ENCODE results near the gene NANP. TPM values are rescaled to one million over a fixed set of nuclear protein-coding genes. Genes with fewer than 3 reads are reported as not detected.
"Not testable (repeated sequence)": the region's sequence is repeated elsewhere in the genome, so short reads cannot be mapped to it uniquely, and the experiment has no call there.

The NANP gene
- total and polyA plus RNA-seq, 9 of the 15 experiments (the other 6 are each of a cell fraction or from before 2014, with no cell fraction given) = 5.4 to 8.4 (median 6.9) TPM

- no peak overlapping the region for H3K27ac ChIP-seq (ENCODE audit: extremely low read depth, low read depth, low read length)
- no peak overlapping the region for H3K9ac ChIP-seq (ENCODE audit: insufficient read depth in 1 of 2, low read depth in 2 of 2, low read length in 2 of 2)
- no peaks in the 10 kb centered on the region; the same call in 1 of the 2 replicates for H4K20me1 ChIP-seq (replicated peaks; ENCODE audit: control insufficient read depth, insufficient read depth, low read length)
- H3K4me2 ChIP-seq (ENCODE audit: insufficient read depth, low read length) = no peak overlapping the region
- no peak overlapping the region for H2AFZ ChIP-seq (ENCODE audit: low read depth, low read length)
- no peak for ATAC-seq
- H3K9me1 ChIP-seq (ENCODE audit: control insufficient read depth, insufficient read depth, low read length) = no peaks in the 10 kb centered on the region
- ChIA-PET CTCF (ENCODE audit: low intra/inter-chr PET ratio) (no interaction called here), POLR2A (no interaction called here)
- TF ChIP-seq TAF15 (IDR thresholded peaks at IDR 0.05; ENCODE audit: low read depth, low read length) (no peak), TSC22D4 (tag; IDR thresholded peaks at IDR 0.05) (no peak)
- BruUV-seq (replicated peaks) = no TSS peak
- intact Hi-C loops (cut with micrococcal nuclease) = no loop called here
- H3K36me3 ChIP-seq (ENCODE audit: control insufficient read depth, insufficient read depth, low read length) = no peaks in the 10 kb centered on the region
- H3K4me1 ChIP-seq (replicated peaks in 1 of 2; ENCODE audit: control insufficient read depth in 2 of 2, insufficient read depth in 2 of 2, low read length in 2 of 2) = peaks cover 2 to 7% of the 10 kb centered on the region in 2 experiments; a peak in 2 of 5 replicates
- no peak for FAIRE-seq
- no peaks in the 10 kb centered on the region for H3K9me3 ChIP-seq (replicated peaks; ENCODE audit: control insufficient read depth, insufficient read depth, low read depth, low read length)
- DNase-seq (ENCODE audit: extremely low read depth in 1 of 4, low spot score in 3 of 4) = no peak
- in situ Hi-C loops (cut with MboI) = no loop called here
- H3K79me2 ChIP-seq (ENCODE audit: control insufficient read depth, insufficient read depth, low read length) = no peaks in the 10 kb centered on the region
- no peaks in the 10 kb centered on the region for H3K27me3 ChIP-seq (ENCODE audit: control insufficient read depth in 2 of 2, insufficient read depth in 2 of 2, low read length in 2 of 2)
- WGBS (ENCODE audit: insufficient coverage, low coverage, missing lambda C conversion rate) = 32% methylated on average over 7 of the region's 7 CpGs
- no peak overlapping the region for H3K4me3 ChIP-seq
Measured at GRCh38 chr20:25605148-25605547, 18.7 kb downstream of the NANP start.

- Histone ChIP-seq H3K4me3 (no peak overlapping the region), H3K4me2 (ENCODE audit: insufficient read depth, low read length) (no peak overlapping the region), H4K20me1 (replicated peaks; ENCODE audit: control insufficient read depth, insufficient read depth, low read length) (no peaks in the 10 kb centered on the region; the same call in 1 of the 2 replicates), H3K9me1 (ENCODE audit: control insufficient read depth, insufficient read depth, low read length) (no peaks in the 10 kb centered on the region), H3K27me3 (ENCODE audit: control insufficient read depth in 2 of 2, insufficient read depth in 2 of 2, low read length in 2 of 2) (no peaks in the 10 kb centered on the region), H3K9me3 (replicated peaks; ENCODE audit: control insufficient read depth, insufficient read depth, low read depth, low read length) (no peaks in the 10 kb centered on the region), H2AFZ (ENCODE audit: low read depth, low read length) (no peak overlapping the region), H3K36me3 (ENCODE audit: control insufficient read depth, insufficient read depth, low read length) (no peaks in the 10 kb centered on the region), H3K79me2 (ENCODE audit: control insufficient read depth, insufficient read depth, low read length) (no peaks in the 10 kb centered on the region), H3K27ac (ENCODE audit: extremely low read depth, low read depth, low read length) (no peak overlapping the region), H3K4me1 (replicated peaks in 1 of 2; ENCODE audit: control insufficient read depth in 2 of 2, insufficient read depth in 2 of 2, low read length in 2 of 2) (peaks cover 2 to 7% of the 10 kb centered on the region in 2 experiments; a peak in 2 of 5 replicates), H3K9ac (ENCODE audit: insufficient read depth in 1 of 2, low read depth in 2 of 2, low read length in 2 of 2) (no peak overlapping the region)
- intact Hi-C loops (cut with micrococcal nuclease) = no loop called here
- BruUV-seq (replicated peaks) = no TSS peak
- in situ Hi-C loops (cut with MboI) = no loop called here
- POLR2A ChIA-PET = no interaction called here
- ATAC-seq (no peak), DNase-seq (ENCODE audit: extremely low read depth in 1 of 4, low spot score in 3 of 4) (no peak), FAIRE-seq (no peak)
- TF ChIP-seq FOXJ2 (tag; IDR thresholded peaks at IDR 0.05) (no peak), RUNX1 (IDR thresholded peaks at IDR 0.05; ENCODE audit: low read depth) (no peak), ATF1 (CRISPR knock-in tag; IDR thresholded peaks at IDR 0.05) (no peak), ATF1 (tag; IDR thresholded peaks at IDR 0.05) (no peak), BCOR (IDR thresholded peaks at IDR 0.05) (no peak), POLR3A (IDR thresholded peaks at IDR 0.05; ENCODE audit: borderline replicate concordance, extremely low read depth, insufficient read depth, insufficient read length) (no peak)
- 47% methylated on average over 6 of the region's 9 CpGs for WGBS (ENCODE audit: insufficient coverage, low coverage, missing lambda C conversion rate)
- CTCF ChIA-PET (ENCODE audit: low intra/inter-chr PET ratio) = no interaction called here
Measured at GRCh38 chr20:25604611-25605010, 19.2 kb downstream of the NANP start.

- H3K4me2 ChIP-seq (ENCODE audit: insufficient read depth, low read length); CTCF ChIA-PET (ENCODE audit: low intra/inter-chr PET ratio); H3K9ac ChIP-seq (ENCODE audit: insufficient read depth in 1 of 2, low read depth in 2 of 2, low read length in 2 of 2); FAIRE-seq; H3K36me3 ChIP-seq (ENCODE audit: control insufficient read depth, insufficient read depth, low read length); ATAC-seq; H2AFZ ChIP-seq (ENCODE audit: low read depth, low read length); H3K9me3 ChIP-seq (replicated peaks; ENCODE audit: control insufficient read depth, insufficient read depth, low read depth, low read length); POLR2A ChIA-PET; H4K20me1 ChIP-seq (replicated peaks; ENCODE audit: control insufficient read depth, insufficient read depth, low read length); H3K27me3 ChIP-seq (ENCODE audit: control insufficient read depth in 2 of 2, insufficient read depth in 2 of 2, low read length in 2 of 2); DNase-seq (ENCODE audit: extremely low read depth in 1 of 4, low spot score in 3 of 4); H3K9me1 ChIP-seq (ENCODE audit: control insufficient read depth, insufficient read depth, low read length); H3K27ac ChIP-seq (ENCODE audit: extremely low read depth, low read depth, low read length); H3K4me3 ChIP-seq; BruUV-seq (replicated peaks); H3K79me2 ChIP-seq (ENCODE audit: control insufficient read depth, insufficient read depth, low read length); intact Hi-C loops (cut with micrococcal nuclease); H3K4me1 ChIP-seq (replicated peaks in 1 of 2; ENCODE audit: control insufficient read depth in 2 of 2, insufficient read depth in 2 of 2, low read length in 2 of 2); in situ Hi-C loops (cut with MboI): not testable (repeated sequence)
- WGBS (ENCODE audit: insufficient coverage, low coverage, missing lambda C conversion rate) = 14% methylated on average over 1 of the region's 9 CpGs
Measured at GRCh38 chr20:25602914-25603309, 20.9 kb downstream of the NANP start.
